ENCODE data around the gene CDK6.

The CDK6 gene

DNA sequence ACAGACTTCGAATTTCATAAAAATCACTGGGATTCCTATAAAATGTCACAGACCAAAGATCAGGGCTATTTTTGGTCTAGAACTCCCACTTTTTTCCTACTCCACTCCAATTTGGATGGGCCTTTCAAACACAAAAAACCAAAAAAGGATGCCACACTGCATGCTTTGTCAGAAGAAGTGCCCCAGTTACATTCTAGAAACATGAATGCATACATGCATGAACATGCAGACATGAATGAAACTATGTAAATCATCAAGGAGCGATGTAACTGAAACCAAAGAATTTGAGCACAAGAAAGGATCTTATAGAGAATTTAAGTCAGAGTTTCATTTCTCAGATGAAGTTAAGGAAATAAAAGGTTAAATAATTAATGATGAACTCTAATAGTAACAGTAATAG lies 214.3 kb downstream of the CDK6 start:
- Histone ChIP-seq H3K36me3 (ENCODE audit: control insufficient read depth, insufficient read depth, low read length) (peaks cover 9% of the 10 kb centered on the region; the same call in 1 of the 2 replicates), H3K27me3 (ENCODE audit: control insufficient read depth, insufficient read depth, low read length) (no peaks in the 10 kb centered on the region), H3K4me1 (ENCODE audit: control insufficient read depth, insufficient read depth, low read length) (0 out of 2 replicates have a peak, but pooled peaks cover 2% of the 10 kb centered on the region), H3K27ac (ENCODE audit: low read depth, low read length) (no peak overlapping the region), H3K9me3 (ENCODE audit: control insufficient read depth, insufficient read depth, low read depth, low read length) (no peaks in the 10 kb centered on the region), H3K9ac (ENCODE audit: low read length) (no peak overlapping the region), H3K4me3 (ENCODE audit: low read depth, low read length) (no peak overlapping the region)

DNA sequence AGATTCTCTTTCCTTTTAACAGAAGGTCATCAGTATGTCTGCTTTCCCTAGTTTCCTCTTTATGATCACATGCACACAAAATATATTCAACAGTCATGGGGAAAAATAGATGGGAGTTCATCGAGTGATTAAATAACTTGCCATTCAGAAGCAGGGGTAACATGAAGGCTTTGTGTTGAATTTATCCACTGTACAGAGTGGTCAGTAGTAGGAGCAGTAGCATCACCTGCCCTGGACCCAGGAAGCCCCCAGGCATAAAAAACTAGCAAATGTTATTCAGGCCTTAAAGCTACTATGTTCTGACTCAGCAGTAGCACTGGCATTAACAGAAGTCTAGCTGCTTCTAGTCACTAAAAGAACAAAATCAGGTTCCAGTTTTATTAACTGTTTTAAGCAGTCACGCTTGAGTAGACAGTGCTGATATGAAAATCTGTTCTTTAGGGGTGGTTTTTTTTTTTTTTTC lies 214.8 kb downstream of the CDK6 start:
- Histone ChIP-seq H3K9ac (ENCODE audit: low read length) (no peak overlapping the region), H3K36me3 (ENCODE audit: control insufficient read depth, insufficient read depth, low read length) (peaks cover 9% of the 10 kb centered on the region; the same call in 1 of the 2 replicates)

DNA sequence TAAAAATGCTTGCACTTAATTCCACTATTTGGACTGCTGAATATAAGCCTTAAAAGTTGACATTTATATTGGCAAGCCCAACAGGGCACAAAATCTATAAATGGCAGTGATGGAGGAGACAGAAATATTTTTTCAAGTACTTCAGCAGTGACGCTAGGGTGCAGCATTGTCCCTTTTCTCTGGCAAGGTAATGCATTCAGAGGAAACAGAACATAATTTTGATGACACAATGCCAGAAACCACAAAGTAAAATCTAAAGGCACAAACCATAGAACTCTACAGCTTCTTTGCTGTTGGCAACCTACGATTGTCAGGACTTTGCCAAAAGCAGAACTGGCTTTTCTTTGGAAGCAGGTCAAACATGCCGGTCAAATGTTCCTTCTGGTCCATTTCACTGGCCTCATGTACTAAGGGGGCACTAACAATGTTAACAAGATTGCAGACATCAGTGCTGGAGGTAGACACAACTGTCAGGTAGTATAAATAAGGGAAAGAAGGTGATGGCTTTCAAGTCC lies 215.3 kb downstream of the CDK6 start:
- Histone ChIP-seq H3K4me3 (ENCODE audit: low read depth, low read length) (no peak overlapping the region), H3K27me3 (ENCODE audit: control insufficient read depth, insufficient read depth, low read length) (no peaks in the 10 kb centered on the region), H3K9ac (ENCODE audit: low read length) (no peak overlapping the region), H3K9me3 (ENCODE audit: control insufficient read depth, insufficient read depth, low read depth, low read length) (no peaks in the 10 kb centered on the region), H3K4me1 (ENCODE audit: control insufficient read depth, insufficient read depth, low read length) (0 out of 2 replicates have a peak, but pooled peaks cover 5% of the 10 kb centered on the region), H3K27ac (ENCODE audit: low read depth, low read length) (no peak overlapping the region), H3K36me3 (ENCODE audit: control insufficient read depth, insufficient read depth, low read length) (peaks cover 9% of the 10 kb centered on the region)

More for the DNA sequence above, 214.8 kb downstream of the CDK6 start:
- Histone ChIP-seq H3K9me3 (ENCODE audit: control insufficient read depth, insufficient read depth, low read depth, low read length) (no peaks in the 10 kb centered on the region), H3K27me3 (ENCODE audit: control insufficient read depth, insufficient read depth, low read length) (no peaks in the 10 kb centered on the region), H3K4me3 (ENCODE audit: low read depth, low read length) (no peak overlapping the region), H3K27ac (ENCODE audit: low read depth, low read length) (no peak overlapping the region), H3K4me1 (ENCODE audit: control insufficient read depth, insufficient read depth, low read length) (0 out of 2 replicates have a peak, but pooled peaks cover 2% of the 10 kb centered on the region)

DNA sequence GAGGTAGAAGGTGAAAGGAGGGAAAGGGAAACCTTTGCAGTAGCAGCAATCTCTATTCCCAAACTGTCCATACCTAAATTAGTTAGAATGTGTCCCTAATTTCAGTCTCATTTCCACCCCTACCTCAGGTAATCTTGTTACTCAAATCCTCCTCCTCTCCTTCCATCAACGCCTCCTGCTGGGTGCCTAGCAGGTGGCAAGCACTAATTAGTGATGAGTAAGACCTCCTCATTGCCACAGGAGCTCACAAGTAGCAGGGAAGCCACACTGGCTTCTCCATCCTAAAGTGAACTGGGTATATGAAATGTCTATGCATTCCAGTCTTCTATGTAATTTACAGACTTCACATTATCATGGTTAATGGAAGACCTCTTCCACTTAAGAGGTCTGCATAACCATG lies 220.5 kb downstream of the CDK6 start:
- H3K36me3 ChIP-seq (ENCODE audit: control insufficient read depth, insufficient read depth, low read length) = peaks cover 26% of the 10 kb centered on the region
- no peaks in the 10 kb centered on the region for H3K9me3 ChIP-seq (ENCODE audit: control insufficient read depth, insufficient read depth, low read depth, low read length)
- H3K27ac ChIP-seq (ENCODE audit: low read depth, low read length) = no peak overlapping the region
- H3K4me3 ChIP-seq (ENCODE audit: low read depth, low read length) = no peak overlapping the region
- no peaks in the 10 kb centered on the region for H3K27me3 ChIP-seq (ENCODE audit: control insufficient read depth, insufficient read depth, low read length)
- H3K4me1 ChIP-seq (ENCODE audit: control insufficient read depth, insufficient read depth, low read length) = 0 out of 2 replicates have a peak, but pooled peaks cover 7% of the 10 kb centered on the region
- H3K9ac ChIP-seq (ENCODE audit: low read length) = no peak overlapping the region

DNA sequence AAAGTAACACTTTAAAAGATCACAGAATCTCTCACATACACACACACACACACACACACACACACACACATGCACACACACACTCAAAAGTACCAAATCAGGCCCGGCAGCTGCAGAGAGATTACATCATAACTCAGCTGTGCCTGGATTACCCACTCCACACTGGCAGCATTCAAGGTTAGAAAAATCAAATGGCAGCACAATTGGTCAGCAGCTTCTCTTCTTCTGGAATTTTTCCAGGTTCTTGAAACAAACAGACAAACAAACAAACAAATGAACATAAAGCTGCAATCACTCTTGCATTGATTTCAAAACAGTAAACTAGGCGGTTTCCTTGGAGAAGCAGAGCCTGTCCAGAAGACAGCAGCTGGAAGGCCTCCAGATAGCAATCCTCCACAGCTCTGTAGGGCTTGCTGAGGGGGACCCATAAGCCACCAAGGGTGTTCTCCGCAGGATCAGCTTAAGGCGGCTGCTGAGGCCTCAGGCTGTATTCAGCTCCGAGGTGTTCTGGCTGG lies 221.7 kb downstream of the CDK6 start:
- Histone ChIP-seq H3K4me3 (ENCODE audit: low read depth, low read length) (no peak overlapping the region), H3K4me1 (ENCODE audit: control insufficient read depth, insufficient read depth, low read length) (0 out of 2 replicates have a peak, but pooled peaks cover 7% of the 10 kb centered on the region), H3K27ac (ENCODE audit: low read depth, low read length) (no peak overlapping the region), H3K9ac (ENCODE audit: low read length) (no peak overlapping the region), H3K36me3 (ENCODE audit: control insufficient read depth, insufficient read depth, low read length) (peaks cover 26% of the 10 kb centered on the region), H3K27me3 (ENCODE audit: control insufficient read depth, insufficient read depth, low read length) (no peaks in the 10 kb centered on the region), H3K9me3 (ENCODE audit: control insufficient read depth, insufficient read depth, low read depth, low read length) (no peaks in the 10 kb centered on the region)

DNA sequence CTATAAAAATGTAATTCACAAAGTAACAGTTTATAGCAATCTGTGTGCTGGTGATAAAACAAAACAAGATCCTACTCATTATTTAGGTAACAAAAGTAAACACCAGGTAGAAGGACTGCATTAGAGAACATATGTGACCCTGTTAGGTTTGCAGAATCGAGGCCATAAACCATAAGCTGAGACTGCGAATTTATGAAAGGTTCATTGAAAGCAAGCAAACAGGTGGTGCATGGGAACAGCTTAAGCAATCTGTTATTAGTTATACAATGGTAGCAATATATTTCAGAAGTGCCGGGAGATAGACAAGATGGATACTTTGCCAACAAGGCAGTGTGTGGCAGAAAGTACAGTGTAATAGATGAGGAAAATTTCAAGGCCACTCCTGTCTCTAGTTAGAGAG lies 222.7 kb downstream of the CDK6 start:
- no peak overlapping the region for H3K27ac ChIP-seq (ENCODE audit: low read depth, low read length)
- H3K4me1 ChIP-seq (ENCODE audit: control insufficient read depth, insufficient read depth, low read length) = 0 out of 2 replicates have a peak, but pooled peaks cover 7% of the 10 kb centered on the region
- H3K27me3 ChIP-seq (ENCODE audit: control insufficient read depth, insufficient read depth, low read length) = no peaks in the 10 kb centered on the region
- no peak overlapping the region for H3K9ac ChIP-seq (ENCODE audit: low read length)
- H3K36me3 ChIP-seq (ENCODE audit: control insufficient read depth, insufficient read depth, low read length) = peaks cover 26% of the 10 kb centered on the region
- no peaks in the 10 kb centered on the region for H3K9me3 ChIP-seq (ENCODE audit: control insufficient read depth, insufficient read depth, low read depth, low read length)
- H3K4me3 ChIP-seq (ENCODE audit: low read depth, low read length) = no peak overlapping the region

DNA sequence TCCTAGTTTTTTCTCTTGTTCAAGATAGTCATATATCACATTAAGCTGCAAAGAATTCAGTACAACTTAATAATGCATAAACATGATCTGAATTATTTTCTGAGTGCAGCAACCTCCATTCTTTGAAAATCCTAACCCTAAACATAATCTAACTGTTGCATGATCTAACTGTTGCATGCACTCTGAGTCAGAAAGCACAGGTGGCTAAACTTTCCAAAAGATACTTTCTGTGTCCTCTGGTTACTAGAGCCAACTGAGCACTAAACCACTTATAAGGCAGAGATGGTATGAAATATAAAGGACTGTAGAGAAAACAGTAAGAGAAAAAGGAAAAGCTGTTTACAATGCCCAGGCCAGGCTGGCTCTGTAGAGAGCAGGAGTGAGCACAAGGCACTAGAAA lies 223.2 kb downstream of the CDK6 start:
- Histone ChIP-seq H3K4me1 (ENCODE audit: control insufficient read depth, insufficient read depth, low read length) (0 out of 2 replicates have a peak, but pooled peaks cover 7% of the 10 kb centered on the region), H3K9me3 (ENCODE audit: control insufficient read depth, insufficient read depth, low read depth, low read length) (no peaks in the 10 kb centered on the region), H3K9ac (ENCODE audit: low read length) (no peak overlapping the region), H3K36me3 (ENCODE audit: control insufficient read depth, insufficient read depth, low read length) (peaks cover 26% of the 10 kb centered on the region), H3K27ac (ENCODE audit: low read depth, low read length) (no peak overlapping the region), H3K4me3 (ENCODE audit: low read depth, low read length) (no peak overlapping the region), H3K27me3 (ENCODE audit: control insufficient read depth, insufficient read depth, low read length) (no peaks in the 10 kb centered on the region)

DNA sequence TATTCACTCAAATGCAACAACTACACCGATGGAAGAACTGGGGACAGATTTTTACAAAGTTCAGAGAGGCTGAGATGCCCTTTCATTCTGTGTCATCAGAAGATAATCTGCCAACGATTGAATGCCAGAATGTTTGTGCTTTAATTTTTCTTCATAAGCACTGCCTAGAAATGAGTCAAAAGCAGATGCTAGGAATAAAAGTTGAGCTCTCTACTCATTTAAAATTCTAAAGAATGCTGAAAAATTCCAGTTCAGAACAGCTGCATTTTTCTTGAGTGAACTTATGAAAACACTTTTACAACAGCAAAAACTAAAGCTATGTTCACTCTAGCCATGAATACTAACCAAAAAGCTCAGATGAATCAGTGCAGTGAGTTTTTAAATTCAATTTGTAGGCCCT lies 223.9 kb downstream of the CDK6 start:
- Histone ChIP-seq H3K27ac (ENCODE audit: low read depth, low read length) (no peak overlapping the region), H3K36me3 (ENCODE audit: control insufficient read depth, insufficient read depth, low read length) (peaks cover 20% of the 10 kb centered on the region), H3K4me1 (ENCODE audit: control insufficient read depth, insufficient read depth, low read length) (0 out of 2 replicates have a peak, but pooled peaks cover 7% of the 10 kb centered on the region), H3K9me3 (ENCODE audit: control insufficient read depth, insufficient read depth, low read depth, low read length) (no peaks in the 10 kb centered on the region), H3K4me3 (ENCODE audit: low read depth, low read length) (no peak overlapping the region), H3K27me3 (ENCODE audit: control insufficient read depth, insufficient read depth, low read length) (no peaks in the 10 kb centered on the region), H3K9ac (ENCODE audit: low read length) (no peak overlapping the region)

DNA sequence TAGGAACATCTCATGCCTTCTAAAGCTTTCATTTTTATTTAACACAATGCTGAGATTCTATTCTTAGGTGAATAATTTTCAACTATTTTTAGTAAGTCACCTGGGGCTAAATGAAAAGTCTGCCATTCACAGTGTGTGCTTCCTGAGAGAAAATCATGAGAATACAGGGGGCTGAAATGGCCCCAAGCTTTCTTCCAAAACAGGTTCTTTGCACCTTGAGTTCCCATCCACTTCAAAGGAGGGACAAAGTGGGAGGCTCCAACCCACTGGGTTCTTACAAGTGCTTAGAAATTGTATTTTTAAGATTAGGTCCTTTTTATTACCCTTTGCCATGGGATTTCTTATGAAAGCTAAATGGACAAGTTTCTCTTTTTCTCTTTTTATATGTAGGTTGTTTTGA lies 224.6 kb downstream of the CDK6 start:
- Histone ChIP-seq H3K27ac (ENCODE audit: low read depth, low read length) (no peak overlapping the region), H3K9ac (ENCODE audit: low read length) (no peak overlapping the region), H3K4me3 (ENCODE audit: low read depth, low read length) (no peak overlapping the region), H3K9me3 (ENCODE audit: control insufficient read depth, insufficient read depth, low read depth, low read length) (no peaks in the 10 kb centered on the region), H3K4me1 (ENCODE audit: control insufficient read depth, insufficient read depth, low read length) (0 out of 2 replicates have a peak, but pooled peaks cover 7% of the 10 kb centered on the region), H3K27me3 (ENCODE audit: control insufficient read depth, insufficient read depth, low read length) (no peaks in the 10 kb centered on the region), H3K36me3 (ENCODE audit: control insufficient read depth, insufficient read depth, low read length) (peaks cover 16% of the 10 kb centered on the region)

DNA sequence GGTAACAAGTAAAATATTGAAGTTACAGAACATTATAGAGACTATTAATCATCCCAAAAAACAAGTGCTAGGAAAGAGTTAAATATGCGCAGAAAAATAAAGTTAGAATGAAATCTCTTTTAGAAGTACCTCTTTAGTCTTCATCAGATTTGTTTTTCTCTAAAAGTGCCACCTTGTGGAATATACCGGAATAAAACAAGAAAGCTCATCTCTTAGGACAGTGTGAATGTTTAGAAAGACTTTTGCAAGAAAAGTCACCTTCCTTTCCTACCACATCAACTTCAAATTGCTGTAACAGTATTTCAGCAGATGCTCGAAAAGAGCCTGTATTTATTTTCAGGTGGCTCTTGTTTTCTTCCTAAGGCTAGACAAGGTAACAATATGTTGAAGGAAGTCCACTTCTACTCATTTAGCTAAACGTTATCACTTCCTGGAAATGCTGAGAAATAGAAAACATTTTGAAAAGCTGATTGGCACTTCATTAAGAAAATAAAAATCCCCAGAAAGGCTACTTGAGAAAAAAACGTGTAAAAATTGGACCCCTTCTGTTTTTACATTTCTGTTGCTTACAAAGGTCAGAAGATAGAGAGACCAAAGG lies 226.4 kb downstream of the CDK6 start:
- Histone ChIP-seq H3K27ac (ENCODE audit: low read depth, low read length) (no peak overlapping the region), H3K9ac (ENCODE audit: low read length) (no peak overlapping the region), H3K36me3 (ENCODE audit: control insufficient read depth, insufficient read depth, low read length) (peaks cover 13% of the 10 kb centered on the region), H3K4me3 (ENCODE audit: low read depth, low read length) (no peak overlapping the region), H3K9me3 (ENCODE audit: control insufficient read depth, insufficient read depth, low read depth, low read length) (no peaks in the 10 kb centered on the region), H3K27me3 (ENCODE audit: control insufficient read depth, insufficient read depth, low read length) (no peaks in the 10 kb centered on the region), H3K4me1 (ENCODE audit: control insufficient read depth, insufficient read depth, low read length) (no peaks in the 10 kb centered on the region)

Measured in HUES6 (cell line).